Ascending aorta (tissue), 2 donors: Measurements from ENCODE around the gene GAK. TPM values are rescaled to one million over a fixed set of nuclear protein-coding genes. Genes with fewer than 3 reads are reported as not detected.
"Not testable (repeated sequence)": the region's sequence is repeated elsewhere in the genome, so short reads cannot be mapped to it uniquely, and the experiment has no call there.

Source experiments
- DNase-seq, 2 donors: peaks; one replicate each; pipeline ENCODE4 v3.0.0-alpha.2; 2019; ENCODE audit warnings: low spot score in 2 of 2
- H3K27ac ChIP-seq, 2 donors: fragments of 200-600 bp; sonication (generic); one replicate each; pipeline ENCODE4 v1.5.1; 2016 to 2017; ENCODE audit warnings: mild to moderate bottlenecking in 1 of 2
- H3K27me3 ChIP-seq: fragments of 200-600 bp; sonication (generic); one replicate; pipeline ENCODE4 v1.5.1; 2017
- H3K36me3 ChIP-seq, 2 donors: fragments of 200-600 bp; sonication (generic); one replicate each; pipeline ENCODE4 v1.5.1; 2016
- H3K4me1 ChIP-seq, 2 donors: fragments of 200-600 bp; sonication (generic); one replicate each; pipeline ENCODE4 v1.5.1; 2016 to 2017; ENCODE audit warnings: mild to moderate bottlenecking in 1 of 2
- H3K4me3 ChIP-seq, 2 donors: fragments of 200-600 bp; sonication (generic); one replicate each; pipeline ENCODE4 v1.5.1; 2016 to 2017; ENCODE audit warnings: mild to moderate bottlenecking in 1 of 2
- H3K9me3 ChIP-seq, 2 donors: fragments of 200-600 bp; sonication (generic); one replicate each; pipeline ENCODE4 v1.5.1; 2016
- CTCF ChIP-seq, 3 experiments: fragments of 200-600 bp in 2 of 3; fragments of 450-650 bp in 1 of 3; sonication (generic) in 2 of 3; IDR thresholded peaks; one replicate each; pipeline ENCODE4 v1.5.1; 2016 to 2019; ENCODE audit warnings: antibody characterized with exemption in 3 of 3, mild to moderate bottlenecking in 1 of 3, moderate library complexity in 1 of 3
- intact Hi-C: fragments of 100-400 bp; cut with DNase I; formaldehyde crosslinking; loops from one replicate; pipeline ENCODE4 v1.15.1; 2023
- total RNA-seq: library from RNA; depleted of rRNA; stranded (reverse); fragments of >200 nt; gene quantifications from one replicate; pipeline ENCODE4 v1.1.0, GENCODE V29; 2016

Gene GAK
- total RNA-seq, 1 donor from 2014 or later = 87.3 TPM

GRCh38 chr4:926538-926937 lies 5.6 kb downstream of the GAK start:
- H3K36me3 ChIP-seq = peaks cover 0 to 4% of the 10 kb centered on the region in 2 donors
- H3K27ac ChIP-seq = no peak overlapping the region
- DNase-seq = no peak
- no peak for TF ChIP-seq CTCF (IDR thresholded peaks at IDR 0.05)
- intact Hi-C loops = no loop called here
- peaks cover 5 to 29% of the 10 kb centered on the region in 2 donors for H3K4me1 ChIP-seq
- no peaks in the 10 kb centered on the region for H3K9me3 ChIP-seq
- H3K27me3 ChIP-seq = no peaks in the 10 kb centered on the region
- no peak overlapping the region for H3K4me3 ChIP-seq

- peaks cover 0 to 4% of the 10 kb centered on the region in 2 donors for H3K36me3 ChIP-seq
- H3K4me3 ChIP-seq = no peak overlapping the region
- no peaks in the 10 kb centered on the region for H3K27me3 ChIP-seq
- H3K4me1 ChIP-seq = peaks cover 3 to 25% of the 10 kb centered on the region in 2 donors
- DNase-seq = no peak
- no peak overlapping the region for H3K27ac ChIP-seq
- TF ChIP-seq CTCF (IDR thresholded peaks at IDR 0.05) = no peak
- intact Hi-C loops = no loop called here
- H3K9me3 ChIP-seq = no peaks in the 10 kb centered on the region
These were observed 6.2 kb downstream of the GAK start for GRCh38 chr4:925771-926500.

GRCh38 chr4:925171-925570 lies 6.9 kb downstream of the GAK start:
- Histone ChIP-seq H3K27me3 (no peaks in the 10 kb centered on the region), H3K4me1 (peaks cover 0 to 18% of the 10 kb centered on the region in 2 donors), H3K4me3 (no peak overlapping the region), H3K36me3 (peaks cover 0 to 4% of the 10 kb centered on the region in 2 donors), H3K9me3 (no peaks in the 10 kb centered on the region), H3K27ac (no peak overlapping the region)
- DNase-seq = no peak
- intact Hi-C loops = no loop called here
- TF ChIP-seq CTCF (IDR thresholded peaks at IDR 0.05) = no peak

DNA sequence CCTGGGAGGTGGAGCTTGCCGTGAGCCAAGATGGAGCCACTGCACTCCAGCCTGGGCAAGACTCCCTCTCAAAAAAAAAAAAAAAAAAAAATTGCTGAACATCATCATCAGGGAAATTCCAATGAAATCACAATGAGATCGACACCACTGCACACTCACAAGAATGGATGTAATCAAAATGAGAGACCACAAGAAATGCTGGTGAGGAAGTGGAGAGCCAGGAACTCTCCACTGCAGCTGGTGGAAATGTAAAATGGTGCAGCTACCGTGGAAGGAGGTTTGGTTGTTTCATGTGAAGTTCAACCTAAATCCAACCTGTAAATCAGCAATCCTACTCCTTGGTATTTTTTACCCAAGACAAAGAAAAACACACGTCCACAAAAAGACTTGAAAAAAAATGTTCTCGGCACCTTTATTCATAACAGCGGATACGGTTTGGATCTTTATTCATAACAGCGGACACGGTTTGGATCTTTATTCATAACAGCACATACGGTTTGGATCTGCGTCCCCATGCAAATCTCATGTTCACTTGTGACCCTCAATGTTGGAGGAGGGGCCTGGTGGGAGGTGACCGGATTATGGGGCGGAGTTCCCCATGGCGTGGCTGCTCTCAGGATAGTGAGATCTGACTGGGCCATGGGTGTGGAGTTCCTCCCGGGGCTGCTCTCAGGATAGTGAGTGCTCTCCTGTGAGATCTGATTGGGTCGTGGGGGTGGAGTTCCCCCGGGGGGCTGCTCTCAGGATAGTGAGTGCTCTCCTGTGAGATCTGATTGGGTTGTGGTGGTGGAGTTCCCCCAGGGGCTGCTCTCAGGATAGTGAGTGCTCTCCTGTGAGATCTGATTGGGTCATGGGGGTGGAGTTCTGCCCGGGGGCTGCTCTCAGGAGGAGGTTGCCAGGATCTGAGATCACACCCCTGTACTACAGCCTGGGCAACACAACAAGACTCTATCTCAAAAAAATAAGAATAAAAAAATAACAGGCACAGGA lies 7.7 kb downstream of the GAK start:
- Histone ChIP-seq H3K36me3 (peaks cover 0 to 4% of the 10 kb centered on the region in 2 donors), H3K4me1 (peaks cover 0 to 15% of the 10 kb centered on the region in 2 donors), H3K27me3 (no peaks in the 10 kb centered on the region), H3K27ac (no peak overlapping the region), H3K4me3 (no peak overlapping the region), H3K9me3 (no peaks in the 10 kb centered on the region)
- DNase-seq = peak in 1 of 2 donors; percentile 22
- intact Hi-C loops = no loop called here
- TF ChIP-seq CTCF (IDR thresholded peaks at IDR 0.05) = no peak

DNA sequence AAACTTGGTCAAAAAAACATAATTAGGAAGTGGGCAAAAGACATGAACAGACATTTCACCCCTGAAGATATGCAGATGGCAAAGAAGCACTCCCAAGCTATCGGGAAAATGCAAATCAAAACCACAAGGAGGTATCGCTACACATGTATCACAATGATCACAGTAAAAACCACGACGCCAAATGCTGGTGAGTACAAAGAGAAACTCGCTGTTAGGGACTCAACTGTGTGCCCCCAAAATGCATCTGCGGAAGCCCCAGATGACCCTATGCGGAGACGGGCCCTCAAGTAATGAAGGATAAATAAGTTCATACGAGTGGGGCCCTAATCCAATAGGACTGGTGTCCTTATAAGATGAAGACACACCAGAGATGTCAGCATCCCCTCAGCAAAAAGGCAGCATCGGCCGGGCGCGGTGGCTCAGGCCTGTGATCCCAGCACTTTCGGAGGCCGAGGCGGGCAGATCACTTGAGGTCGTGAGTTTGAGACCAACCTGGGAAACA lies 10.2 kb downstream of the GAK start:
- Histone ChIP-seq H3K27me3 (no peaks in the 10 kb centered on the region), H3K4me1 (peaks cover 0 to 11% of the 10 kb centered on the region in 2 donors), H3K27ac (no peak overlapping the region), H3K9me3 (no peaks in the 10 kb centered on the region), H3K36me3 (peaks cover 0 to 4% of the 10 kb centered on the region in 2 donors), H3K4me3 (no peak overlapping the region)
- intact Hi-C loops = no loop called here
- DNase-seq = no peak
- no peak for TF ChIP-seq CTCF (IDR thresholded peaks at IDR 0.05)

- H3K27ac ChIP-seq, H3K9me3 ChIP-seq, H3K4me1 ChIP-seq, H3K4me3 ChIP-seq, H3K36me3 ChIP-seq, intact Hi-C loops, H3K27me3 ChIP-seq: not testable (repeated sequence)
- DNase-seq = peak in 1 of 2 donors; percentile 35
These were observed 13.0 kb downstream of the GAK start for GRCh38 chr4:919004-919680.

- H3K27me3 ChIP-seq, DNase-seq, H3K36me3 ChIP-seq, H3K4me3 ChIP-seq, H3K27ac ChIP-seq, intact Hi-C loops, H3K4me1 ChIP-seq, H3K9me3 ChIP-seq: not testable (repeated sequence)
These were observed 13.5 kb downstream of the GAK start for GRCh38 chr4:918591-918990.
